GM23338 (cell line): Measurements from ENCODE around the gene SLC25A34. TPM values are rescaled to one million over a fixed set of nuclear protein-coding genes. Genes with fewer than 3 reads are reported as not detected.

Experiments
- ATAC-seq: fragments of 200-7000 bp; cut with Tn5 transposase; 3 replicates; pipeline ENCODE4 v1.9.1; 2020
- DNase-seq: peaks from one replicate; pipeline ENCODE4 v3.0.0-alpha.2; 2015; ENCODE audit warnings: low spot score
- H2AFZ ChIP-seq: fragments of 200-600 bp; sonication (generic); 2 replicates; pipeline ENCODE4 v1.8.0; 2016; ENCODE audit warnings: antibody characterized with exemption, mild to moderate bottlenecking, moderate library complexity
- H3F3A ChIP-seq: fragments of 200-600 bp; sonication (generic); replicated peaks from 2 replicates; pipeline ENCODE4 v1.8.0; 2017; ENCODE audit warnings: antibody characterized with exemption, mixed run types, low read depth
- H3K27ac ChIP-seq: fragments of 200-600 bp; sonication (generic); 2 replicates; pipeline ENCODE4 v1.6.1; 2016; ENCODE audit warnings: low read depth
- H3K27me3 ChIP-seq: fragments of 200-600 bp; sonication (generic); 2 replicates; pipeline ENCODE4 v1.8.0; 2016; ENCODE audit warnings: mild to moderate bottlenecking, mixed run types, moderate library complexity; ENCODE audit not compliant: insufficient read depth
- H3K36me3 ChIP-seq: fragments of 200-600 bp; sonication (generic); 2 replicates; pipeline ENCODE4 v1.8.0; 2016; ENCODE audit warnings: mild to moderate bottlenecking; ENCODE audit not compliant: insufficient read depth
- H3K4me1 ChIP-seq: fragments of 200-600 bp; sonication (generic); 2 replicates; pipeline ENCODE4 v1.8.0; 2016; ENCODE audit warnings: mild to moderate bottlenecking, moderate library complexity; ENCODE audit not compliant: insufficient read depth
- H3K4me2 ChIP-seq: fragments of 200-600 bp; sonication (generic); 2 replicates; pipeline ENCODE4 v1.7.1; 2017; ENCODE audit warnings: mixed run types
- H3K4me3 ChIP-seq: fragments of 200-600 bp; sonication (generic); 2 replicates; pipeline ENCODE4 v1.6.1; 2016; ENCODE audit warnings: mixed run types
- H3K79me2 ChIP-seq: fragments of 200-600 bp; sonication (generic); replicated peaks from 2 replicates; pipeline ENCODE4 v1.8.0; 2017; ENCODE audit warnings: mild to moderate bottlenecking; ENCODE audit not compliant: insufficient read depth
- H3K9me2 ChIP-seq: fragments of 200-600 bp; sonication (generic); 2 replicates; pipeline ENCODE4 v1.8.0; 2017; ENCODE audit not compliant: insufficient read depth
- H4K20me1 ChIP-seq: fragments of 200-600 bp; sonication (generic); replicated peaks from 2 replicates; pipeline ENCODE4 v1.8.0; 2017; ENCODE audit warnings: mild to moderate bottlenecking; ENCODE audit not compliant: insufficient read depth
- H3K27ac Mint-ChIP-seq: 2 replicates; pipeline ENCODE4 v1.8.0; 2020; ENCODE audit warnings: inconsistent platforms, mild to moderate bottlenecking, moderate library complexity, mixed read lengths
- H3K27me3 Mint-ChIP-seq: 3 replicates; pipeline ENCODE4 v1.8.0; 2022; ENCODE audit warnings: low read depth, mild to moderate bottlenecking, moderate library complexity, mixed read lengths, inconsistent platforms; ENCODE audit not compliant: insufficient read depth, poor library complexity
- H3K36me3 Mint-ChIP-seq: 3 replicates; pipeline ENCODE4 v1.8.0; 2021; ENCODE audit warnings: low read depth, mild to moderate bottlenecking, inconsistent platforms, moderate library complexity, mixed read lengths
- H3K4me1 Mint-ChIP-seq: 3 replicates; pipeline ENCODE4 v1.8.0; 2020; ENCODE audit warnings: mild to moderate bottlenecking, inconsistent platforms, mixed read lengths
- H3K4me3 Mint-ChIP-seq: 3 replicates; pipeline ENCODE4 v1.8.0; 2021; ENCODE audit warnings: moderate library complexity, mild to moderate bottlenecking, inconsistent platforms, mixed read lengths
- H3K9me3 Mint-ChIP-seq: 3 replicates; pipeline ENCODE4 v1.8.0; 2020; ENCODE audit warnings: moderate library complexity, mild to moderate bottlenecking, inconsistent platforms, mixed read lengths
- CREB1 ChIP-seq: fragments of 250-450 bp; sonication (Bioruptor Pico); IDR thresholded peaks from 2 replicates; pipeline ENCODE4 v1.5.0; 2020; ENCODE audit warnings: low read depth, mild to moderate bottlenecking, moderate library complexity
- CTCF ChIP-seq, 2 experiments: fragments of 200-600 bp in 1 of 2; sonication (generic) in 1 of 2; conservative IDR thresholded peaks; 2 replicates each; pipeline versions ENCODE4 v1.5.1 to v1.6.1; 2016 to 2017; ENCODE audit warnings: antibody characterized with exemption in 2 of 2, low read depth in 2 of 2, mild to moderate bottlenecking in 2 of 2, moderate library complexity in 1 of 2
- ETS1 ChIP-seq: IDR thresholded peaks from 2 replicates; pipeline ENCODE4 v1.6.1; 2016; ENCODE audit warnings: antibody characterized with exemption
- EZH2 ChIP-seq: fragments of 200-600 bp; sonication (generic); IDR thresholded peaks from one replicate; pipeline ENCODE4 v1.8.0; 2017; ENCODE audit warnings: antibody characterized with exemption, mild to moderate bottlenecking, low read depth; ENCODE audit not compliant: unreplicated experiment
- EZH2phosphoT487 ChIP-seq: fragments of 200-600 bp; sonication (generic); IDR thresholded peaks from one replicate; pipeline ENCODE4 v1.8.1; 2018; ENCODE audit warnings: antibody characterized with exemption; ENCODE audit not compliant: unreplicated experiment
- JUNB ChIP-seq: IDR thresholded peaks from one replicate; pipeline ENCODE4 v1.6.1; 2016; ENCODE audit warnings: antibody characterized with exemption; ENCODE audit not compliant: unreplicated experiment
- NANOG ChIP-seq: IDR thresholded peaks from 2 replicates; pipeline ENCODE4 v1.6.1; 2016; ENCODE audit warnings: antibody characterized with exemption, borderline replicate concordance
- POLR2AphosphoS5 ChIP-seq: IDR thresholded peaks from 2 replicates; pipeline ENCODE4 v1.6.1; 2016; ENCODE audit warnings: antibody characterized with exemption, low read depth
- REST ChIP-seq: IDR thresholded peaks from one replicate; pipeline ENCODE4 v1.6.1; 2018; ENCODE audit warnings: antibody characterized with exemption; ENCODE audit not compliant: unreplicated experiment
- STAT1 ChIP-seq: IDR thresholded peaks from one replicate; pipeline ENCODE4 v1.6.1; 2016; ENCODE audit warnings: antibody characterized with exemption; ENCODE audit not compliant: unreplicated experiment
- ZNF114 ChIP-seq: fragments of 250-450 bp; sonication (Bioruptor Pico); IDR thresholded peaks from 2 replicates; pipeline ENCODE4 v1.5.0; 2020; ENCODE audit warnings: mild to moderate bottlenecking, moderate library complexity
- ZNF331 ChIP-seq: fragments of 250-450 bp; sonication (Bioruptor Pico); IDR thresholded peaks from 2 replicates; pipeline ENCODE4 v1.5.0; 2020; ENCODE audit warnings: low read depth, mild to moderate bottlenecking, moderate library complexity
- polyA plus RNA-seq: library from polyadenylated mRNA; unstranded; fragments of >200 nt; fragmentation: Nextera tagmentation; extraction: Ambion mirVana; gene quantifications from 2 replicates; pipeline ENCODE4 v1.2.1, GENCODE V29; 2016
- total RNA-seq: library from RNA; depleted of rRNA; stranded (reverse); fragments of >200 nt; shearing (Covaris generic); gene quantifications from 2 replicates; pipeline ENCODE4 v1.2.3, GENCODE V29; 2014
- TF ChIP-seq, protein P1 (sequence below): fragments of 250-450 bp; sonication (Bioruptor Pico); IDR thresholded peaks from 2 replicates; pipeline ENCODE4 v1.5.0; 2020; ENCODE audit warnings: mild to moderate bottlenecking, moderate library complexity

Gene SLC25A34
- total and polyA plus RNA-seq, 2 experiments from 2014 or later, result 0.11 to 3.5 TPM

DNA sequence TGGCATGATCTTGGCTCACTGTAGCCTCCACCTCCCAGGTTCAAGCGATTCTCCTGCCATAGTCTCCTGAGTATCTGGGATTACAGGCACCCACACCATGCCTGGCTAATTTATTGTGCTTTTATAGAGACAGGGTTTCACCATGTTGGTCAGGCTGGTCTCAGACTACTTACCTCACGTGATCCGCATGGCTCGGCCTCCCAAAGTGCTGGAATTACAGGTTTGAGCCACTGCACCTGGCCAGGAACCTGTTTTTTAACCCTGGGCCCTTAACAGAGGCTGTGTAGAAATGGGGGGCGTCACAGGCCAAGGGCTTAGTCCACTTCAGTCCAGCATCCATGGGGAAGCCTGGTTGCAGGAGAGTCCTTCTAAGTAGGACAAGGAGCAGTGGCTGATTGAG is 31.9 kb downstream of the SLC25A34 start:
- Histone ChIP-seq H3K4me2 (no peak overlapping the region), H3K4me1 (no peaks in the 10 kb centered on the region), H3K9me2 (no peaks in the 10 kb centered on the region), H3K79me2 (peaks cover 19% of the 10 kb centered on the region), H3F3A (0 out of 2 replicates have a peak, but pooled peaks cover 3% of the 10 kb centered on the region), H4K20me1 (peaks cover 16% of the 10 kb centered on the region), H3K36me3 (peaks cover 47% of the 10 kb centered on the region), H3K27me3 (no peaks in the 10 kb centered on the region), H3K27ac (peak overlapping the region; percentile 19; the same call in 1 of the 2 replicates), H3K4me3 (no peak overlapping the region), H2AFZ (no peak overlapping the region)
- Mint-ChIP-seq H3K4me3 (no peak overlapping the region), H3K9me3 (no peaks in the 10 kb centered on the region), H3K4me1 (peaks cover 8% of the 10 kb centered on the region), H3K27ac (no peak overlapping the region), H3K27me3 (peaks cover 7% of the 10 kb centered on the region), H3K36me3 (peaks cover 82% of the 10 kb centered on the region)
- no peak for TF ChIP-seq JUNB
- TF ChIP-seq, protein P1, sequence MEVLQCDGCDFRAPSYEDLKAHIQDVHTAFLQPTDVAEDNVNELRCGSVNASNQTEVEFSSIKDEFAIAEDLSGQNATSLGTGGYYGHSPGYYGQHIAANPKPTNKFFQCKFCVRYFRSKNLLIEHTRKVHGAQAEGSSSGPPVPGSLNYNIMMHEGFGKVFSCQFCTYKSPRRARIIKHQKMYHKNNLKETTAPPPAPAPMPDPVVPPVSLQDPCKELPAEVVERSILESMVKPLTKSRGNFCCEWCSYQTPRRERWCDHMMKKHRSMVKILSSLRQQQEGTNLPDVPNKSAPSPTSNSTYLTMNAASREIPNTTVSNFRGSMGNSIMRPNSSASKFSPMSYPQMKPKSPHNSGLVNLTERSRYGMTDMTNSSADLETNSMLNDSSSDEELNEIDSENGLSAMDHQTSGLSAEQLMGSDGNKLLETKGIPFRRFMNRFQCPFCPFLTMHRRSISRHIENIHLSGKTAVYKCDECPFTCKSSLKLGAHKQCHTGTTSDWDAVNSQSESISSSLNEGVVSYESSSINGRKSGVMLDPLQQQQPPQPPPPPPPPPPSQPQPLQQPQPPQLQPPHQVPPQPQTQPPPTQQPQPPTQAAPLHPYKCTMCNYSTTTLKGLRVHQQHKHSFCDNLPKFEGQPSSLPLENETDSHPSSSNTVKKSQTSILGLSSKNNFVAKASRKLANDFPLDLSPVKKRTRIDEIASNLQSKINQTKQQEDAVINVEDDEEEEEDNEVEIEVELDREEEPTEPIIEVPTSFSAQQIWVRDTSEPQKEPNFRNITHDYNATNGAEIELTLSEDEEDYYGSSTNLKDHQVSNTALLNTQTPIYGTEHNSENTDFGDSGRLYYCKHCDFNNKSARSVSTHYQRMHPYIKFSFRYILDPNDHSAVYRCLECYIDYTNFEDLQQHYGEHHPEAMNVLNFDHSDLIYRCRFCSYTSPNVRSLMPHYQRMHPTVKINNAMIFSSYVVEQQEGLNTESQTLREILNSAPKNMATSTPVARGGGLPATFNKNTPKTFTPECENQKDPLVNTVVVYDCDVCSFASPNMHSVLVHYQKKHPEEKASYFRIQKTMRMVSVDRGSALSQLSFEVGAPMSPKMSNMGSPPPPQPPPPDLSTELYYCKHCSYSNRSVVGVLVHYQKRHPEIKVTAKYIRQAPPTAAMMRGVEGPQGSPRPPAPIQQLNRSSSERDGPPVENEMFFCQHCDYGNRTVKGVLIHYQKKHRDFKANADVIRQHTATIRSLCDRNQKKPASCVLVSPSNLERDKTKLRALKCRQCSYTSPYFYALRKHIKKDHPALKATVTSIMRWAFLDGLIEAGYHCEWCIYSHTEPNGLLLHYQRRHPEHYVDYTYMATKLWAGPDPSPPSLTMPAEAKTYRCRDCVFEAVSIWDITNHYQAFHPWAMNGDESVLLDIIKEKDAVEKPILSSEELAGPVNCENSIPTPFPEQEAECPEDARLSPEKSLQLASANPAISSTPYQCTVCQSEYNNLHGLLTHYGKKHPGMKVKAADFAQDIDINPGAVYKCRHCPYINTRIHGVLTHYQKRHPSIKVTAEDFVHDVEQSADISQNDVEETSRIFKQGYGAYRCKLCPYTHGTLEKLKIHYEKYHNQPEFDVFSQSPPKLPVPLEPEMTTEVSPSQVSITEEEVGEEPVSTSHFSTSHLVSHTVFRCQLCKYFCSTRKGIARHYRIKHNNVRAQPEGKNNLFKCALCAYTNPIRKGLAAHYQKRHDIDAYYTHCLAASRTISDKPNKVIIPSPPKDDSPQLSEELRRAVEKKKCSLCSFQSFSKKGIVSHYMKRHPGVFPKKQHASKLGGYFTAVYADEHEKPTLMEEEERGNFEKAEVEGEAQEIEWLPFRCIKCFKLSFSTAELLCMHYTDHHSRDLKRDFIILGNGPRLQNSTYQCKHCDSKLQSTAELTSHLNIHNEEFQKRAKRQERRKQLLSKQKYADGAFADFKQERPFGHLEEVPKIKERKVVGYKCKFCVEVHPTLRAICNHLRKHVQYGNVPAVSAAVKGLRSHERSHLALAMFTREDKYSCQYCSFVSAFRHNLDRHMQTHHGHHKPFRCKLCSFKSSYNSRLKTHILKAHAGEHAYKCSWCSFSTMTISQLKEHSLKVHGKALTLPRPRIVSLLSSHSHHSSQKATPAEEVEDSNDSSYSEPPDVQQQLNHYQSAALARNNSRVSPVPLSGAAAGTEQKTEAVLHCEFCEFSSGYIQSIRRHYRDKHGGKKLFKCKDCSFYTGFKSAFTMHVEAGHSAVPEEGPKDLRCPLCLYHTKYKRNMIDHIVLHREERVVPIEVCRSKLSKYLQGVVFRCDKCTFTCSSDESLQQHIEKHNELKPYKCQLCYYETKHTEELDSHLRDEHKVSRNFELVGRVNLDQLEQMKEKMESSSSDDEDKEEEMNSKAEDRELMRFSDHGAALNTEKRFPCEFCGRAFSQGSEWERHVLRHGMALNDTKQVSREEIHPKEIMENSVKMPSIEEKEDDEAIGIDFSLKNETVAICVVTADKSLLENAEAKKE, result no peak
- TF ChIP-seq ZNF114 (CRISPR knock-in tag), result no peak
- no peak for TF ChIP-seq EZH2phosphoT487
- TF ChIP-seq NANOG, result no peak
- no peak for TF ChIP-seq EZH2
- no peak for TF ChIP-seq CTCF (conservative IDR thresholded peaks at IDR 0.05; ENCODE audit: low read depth in 2 of 2)
- no peak for TF ChIP-seq POLR2AphosphoS5
- TF ChIP-seq ETS1, result no peak
- no peak for TF ChIP-seq REST
- TF ChIP-seq ZNF331 (CRISPR knock-in tag), result no peak
- TF ChIP-seq STAT1, result no peak
- no peak for TF ChIP-seq CREB1 (CRISPR knock-in tag)
- DNase-seq (no peak), ATAC-seq (no peak)
